HFF-Myc (cell line): ENCODE data around the gene TRAPPC3.

Experiments
- DNase-seq: peaks from one replicate; pipeline ENCODE4 v3.0.0-alpha.2; 2011; ENCODE audit warnings: low read depth; ENCODE audit errors: extremely low read depth
- H3K4me3 ChIP-seq: replicated peaks from 2 replicates; pipeline ENCODE4 v1.5.1; 2011; ENCODE audit warnings: low read depth, mild to moderate bottlenecking, control low read depth, low read length
- CTCF ChIP-seq: IDR thresholded peaks from 2 replicates; pipeline ENCODE4 v1.5.1; 2012; ENCODE audit warnings: mild to moderate bottlenecking, low read depth, low read length, control low read depth; ENCODE audit errors: missing control alignments

TRAPPC3 gene

DNA sequence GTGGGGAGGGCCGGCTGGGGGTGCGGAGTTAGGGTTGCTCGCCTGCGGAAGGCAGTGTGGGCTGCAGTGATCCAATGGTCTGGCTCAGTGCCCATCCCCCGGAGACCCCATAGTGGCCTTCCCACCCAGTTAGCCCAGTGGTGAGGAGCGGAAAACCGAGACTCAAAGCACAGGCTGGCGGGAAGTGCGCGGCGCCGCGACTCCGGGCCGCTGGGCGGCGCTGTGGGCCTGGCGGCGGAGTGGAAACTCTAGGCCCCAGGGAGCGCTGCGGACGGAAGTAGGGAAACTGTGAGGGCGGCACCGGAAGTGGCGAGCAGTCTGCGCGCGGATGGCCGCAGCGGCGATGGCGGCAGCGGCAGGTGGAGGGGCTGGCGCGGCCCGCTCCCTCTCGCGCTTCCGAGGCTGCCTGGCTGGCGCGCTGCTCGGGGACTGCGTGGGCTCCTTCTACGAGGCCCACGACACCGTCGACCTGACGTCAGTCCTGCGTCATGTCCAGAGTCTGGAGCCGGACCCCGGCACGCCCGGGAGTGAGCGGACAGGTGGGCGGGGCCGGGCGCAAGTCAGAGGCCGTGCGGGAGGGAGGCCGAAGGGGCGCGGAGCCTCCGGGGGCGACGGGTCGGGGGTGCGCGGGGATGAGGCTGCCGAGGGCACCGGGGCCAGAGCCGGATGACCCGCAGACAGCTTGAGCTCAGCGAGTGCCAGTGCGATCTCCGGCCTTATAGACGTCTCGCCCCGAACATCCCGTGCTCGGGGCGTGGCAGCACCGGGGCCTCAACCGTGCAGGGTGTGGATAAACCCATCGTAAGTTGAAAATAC, 60.5 kb downstream of the TRAPPC3 start, which contains the start of gene ADPRS:
ADPRS (plus strand) TSS at position 316 of the 816 bp plus-strand sequence; CDS start at position 329, 13 bp downstream.
- TF ChIP-seq CTCF = peak; percentile 98
- peak within 1 kb of the TSS; percentile 66 for H3K4me3 ChIP-seq
- peak; percentile 70 for DNase-seq

GRCh38 chr1:36088265-36088576, 61.1 kb downstream of the TRAPPC3 start:
- no peak for DNase-seq
- H3K4me3 ChIP-seq = peak overlapping the region; percentile 66
- no peak for TF ChIP-seq CTCF

- no peak for TF ChIP-seq CTCF
- H3K4me3 ChIP-seq = no peak overlapping the region
- no peak for DNase-seq
These were observed 61.8 kb downstream of the TRAPPC3 start for GRCh38 chr1:36087233-36088123.
